GM12878 (cell line): ENCODE results near the gene NR2F1. TPM values are rescaled to one million over a fixed set of nuclear protein-coding genes. Genes with fewer than 3 reads are reported as not detected.
A peak's percentile ranks its signal among the peaks of the same experiment; 100 is the strongest.

Experiments
- ATAC-seq: fragments of 200-7000 bp; cut with Tn5 transposase; 3 replicates; pipeline ENCODE4 v1.9.1; 2020; ENCODE audit warnings: mild to moderate bottlenecking, moderate library complexity
- BruUV-seq: library from RNA; stranded (reverse); fragments of 400-500 nt; replicated peaks from 2 replicates; lab custom pipeline; 2021; lab: Mats Ljungman, UMichigan
- CTCF ChIA-PET: fragments of 300-600 bp; sonication (Branson Sonifier 250); formaldehyde crosslinking; extraction: SDS; loops from one replicate; lab custom pipeline; 2021; ENCODE audit warnings: inconsistent platforms; lab: Yijun Ruan, JAX
- POLR2A ChIA-PET: fragments of 350-600 bp; formaldehyde crosslinking; extraction: SDS; loops from one replicate; lab custom pipeline; 2021; ENCODE audit warnings: inconsistent platforms; lab: Charles Lee
- RAD21 ChIA-PET: fragments of 300-600 bp; sonication (Branson Sonifier 250); formaldehyde crosslinking; loops from one replicate; lab custom pipeline; 2023; ENCODE audit warnings: antibody characterized with exemption; ENCODE audit not compliant: unreplicated experiment; lab: Charles Lee
- SMC1A ChIA-PET: fragments of 300-600 bp; sonication (Branson Sonifier 250); formaldehyde crosslinking; loops from one replicate; lab custom pipeline; 2023; ENCODE audit not compliant: unreplicated experiment, uncharacterized antibody; lab: Charles Lee
- DNase-seq: peaks from one replicate; pipeline ENCODE4 v3.0.0-alpha.2; 2011; ENCODE audit warnings: low read depth, low spot score
- FAIRE-seq: peaks from 3 replicates; lab custom pipeline; 2011; peaks lifted over from hg19 to GRCh38; lab: Jason Lieb, UNC
- H2AFZ ChIP-seq: 2 replicates; pipeline ENCODE4 v1.6.0; 2011; ENCODE audit warnings: low read depth, low read length, control low read depth; ENCODE audit not compliant: control insufficient read depth
- H3K27ac ChIP-seq: 2 replicates; pipeline ENCODE4 v1.5.1; 2011; ENCODE audit warnings: control low read depth; ENCODE audit not compliant: control insufficient read depth, insufficient read depth
- H3K27me3 ChIP-seq, 2 experiments: replicated peaks in 1 of 2; 2 replicates each; pipeline versions ENCODE4 v1.6.0 to v1.6.1; 2011; ENCODE audit warnings: low read length in 1 of 2; ENCODE audit not compliant: control insufficient read depth in 2 of 2, insufficient read depth in 2 of 2
- H3K36me3 ChIP-seq, 2 experiments: 2 replicates each; pipeline ENCODE4 v1.5.1; 2011; ENCODE audit warnings: low read length in 1 of 2; ENCODE audit not compliant: control insufficient read depth in 2 of 2, insufficient read depth in 2 of 2
- H3K4me1 ChIP-seq: 2 replicates; pipeline ENCODE4 v1.6.1; 2011; ENCODE audit warnings: mild to moderate bottlenecking, low read length, moderate library complexity, mixed read lengths; ENCODE audit not compliant: control insufficient read depth, insufficient read depth
- H3K4me2 ChIP-seq: 2 replicates; pipeline ENCODE4 v1.6.0; 2011; ENCODE audit warnings: control low read depth; ENCODE audit not compliant: control insufficient read depth, insufficient read depth
- H3K4me3 ChIP-seq: fragments of 200-600 bp; sonication (generic); 2 replicates; pipeline ENCODE4 v1.5.1; 2016
- H3K79me2 ChIP-seq: 2 replicates; pipeline ENCODE4 v1.6.0; 2011; ENCODE audit warnings: low read length; ENCODE audit not compliant: control insufficient read depth, insufficient read depth
- H3K9ac ChIP-seq: 2 replicates; pipeline ENCODE4 v1.8.0; 2011; ENCODE audit warnings: low read length, control low read depth, mixed read lengths; ENCODE audit not compliant: control insufficient read depth, insufficient read depth
- H3K9me3 ChIP-seq: replicated peaks from 3 replicates; pipeline ENCODE4 v1.5.1; 2011; ENCODE audit warnings: mild to moderate bottlenecking, low read length; ENCODE audit not compliant: control insufficient read depth, insufficient read depth
- H4K20me1 ChIP-seq: 2 replicates; pipeline ENCODE4 v1.6.0; 2011; ENCODE audit not compliant: control insufficient read depth, insufficient read depth
- EGR1 ChIP-seq, 2 experiments: IDR thresholded peaks; 1 replicate in 1 of 2; 2 replicates in 1 of 2; pipeline ENCODE4 v1.6.1; 2011 to 2012; ENCODE audit warnings: low read depth in 2 of 2, low read length in 2 of 2, borderline replicate concordance in 1 of 2, mild to moderate bottlenecking in 1 of 2, moderate library complexity in 1 of 2
- KLF5 ChIP-seq: fragments of 450-650 bp; IDR thresholded peaks from 2 replicates; pipeline ENCODE4 v1.6.1; 2014; ENCODE audit warnings: mild to moderate bottlenecking; ENCODE audit not compliant: partially characterized antibody
- SRF ChIP-seq, 2 experiments: IDR thresholded peaks; 2 replicates each; pipeline ENCODE4 v1.6.1; 2011; ENCODE audit warnings: low read depth in 2 of 2, low read length in 2 of 2, mild to moderate bottlenecking in 1 of 2, moderate library complexity in 1 of 2
- WGBS: methylation state at CpG from one replicate; pipeline ENCODE4 v1.1.6; 2016; ENCODE audit warnings: low lambda C conversion rate; ENCODE audit not compliant: insufficient replicate concordance, insufficient coverage; ENCODE audit errors: missing lambda C conversion rate; 5-methylcytosine and 5-hydroxymethylcytosine counted together
- in situ Hi-C: fragments of 300-500 bp; cut with MboI; formaldehyde crosslinking; loops from 9 replicates; pipeline ENCODE4 v1.14.3; 2018; ENCODE audit warnings: mixed read lengths
- intact Hi-C: fragments of 100-400 bp; cut with micrococcal nuclease; formaldehyde crosslinking; loops from one replicate; pipeline ENCODE4 v1.14.2; 2022; ENCODE audit not compliant: unreplicated experiment
- polyA plus RNA-seq, 11 experiments: library from polyadenylated mRNA; depleted of rRNA in 4 of 11; unstranded in 6 of 11; stranded (reverse) in 5 of 11; fragments of >200 nt; fragmentation: Nextera tagmentation in 4 of 11; fragmentation: Illumina TruSeq in 1 of 11; extraction: Ambion mirVana in 4 of 11; extraction: Trizol in 1 of 11; gene quantifications; 1 replicate in 1 of 11; 2 replicates in 10 of 11; pipeline versions ENCODE4 v1.2.1 to v1.2.3, GENCODE V29; 2011 to 2016; ENCODE audit warnings: inconsistent platforms in 2 of 11, missing spikeins in 2 of 11, low read depth in 1 of 11
- total RNA-seq, 4 experiments: library from RNA; depleted of rRNA in 3 of 4; stranded (reverse); fragments of >200 nt in 3 of 4; fragmentation: Illumina TruSeq in 1 of 4; extraction: Trizol in 1 of 4; gene quantifications; 2 replicates each; pipeline versions ENCODE4 v1.2.1 to v1.2.3, GENCODE V29; 2013 to 2021
- TF ChIP-seq, protein P1 (sequence below): IDR thresholded peaks from 2 replicates; pipeline ENCODE4 v1.6.1; 2012; ENCODE audit warnings: low read depth, low read length, improper control_type of control experiment

The NR2F1 gene
- total and polyA plus RNA-seq, 10 of the 15 experiments (the other 5 are each of a cell fraction or from before 2014, with no cell fraction given), result 0.04 to 0.79 (median 0.36) TPM; not detected in 7

DNA sequence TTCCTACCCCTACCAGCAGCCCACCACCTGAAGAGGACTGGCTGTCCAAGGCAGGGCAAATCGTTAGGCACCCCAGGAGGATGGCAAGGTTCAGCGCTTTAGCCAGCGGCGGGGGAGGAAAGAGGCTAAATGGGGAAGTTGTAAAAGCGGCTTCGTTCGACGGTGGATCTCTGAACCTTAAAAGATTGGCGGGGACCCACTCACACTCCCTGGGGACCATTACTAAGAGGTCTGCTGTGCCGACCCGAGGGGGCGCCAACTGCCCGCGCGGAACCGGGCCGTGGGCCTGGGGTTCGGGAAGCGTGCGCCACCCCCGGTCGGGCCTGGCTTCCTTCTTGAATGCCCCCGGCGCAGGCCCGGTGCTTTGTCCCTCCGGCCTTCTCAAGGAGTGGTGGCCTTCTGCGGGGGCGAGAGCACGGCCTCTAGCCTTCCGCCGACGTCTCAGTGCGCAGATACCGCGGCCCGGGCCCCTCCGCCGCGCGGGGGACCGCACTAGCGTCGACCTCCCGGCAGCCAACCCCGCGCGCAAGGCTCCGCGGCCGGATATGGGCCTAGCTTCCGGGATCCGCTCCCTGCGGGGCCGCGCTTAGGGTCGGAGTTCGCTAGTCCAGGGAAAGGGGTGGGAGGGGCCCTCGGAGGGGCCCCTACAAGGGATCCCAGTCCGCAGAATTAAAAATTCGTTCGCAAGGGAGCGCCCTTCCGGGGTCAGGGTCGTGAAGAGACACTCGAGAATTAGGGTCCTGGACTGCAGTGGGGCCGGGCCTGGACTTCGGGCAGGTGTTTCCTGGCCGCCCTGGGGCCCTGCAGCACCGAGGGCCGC, 12.5 kb upstream of the NR2F1 start:
- no peaks in the 10 kb centered on the region for H3K36me3 ChIP-seq
- H2AFZ ChIP-seq, result peak overlapping the region; percentile 38
- intact Hi-C loops, result no loop called here
- peak overlapping the region; percentile 52; the same call in 1 of the 2 replicates for H3K4me2 ChIP-seq
- H3K4me1 ChIP-seq, result no peaks in the 10 kb centered on the region
- RAD21 ChIA-PET, result no interaction called here
- H4K20me1 ChIP-seq, result no peaks in the 10 kb centered on the region
- no peak overlapping the region for H3K27ac ChIP-seq
- H3K27me3 ChIP-seq, result peaks cover 15 to 31% of the 10 kb centered on the region in 2 experiments
- H3K4me3 ChIP-seq, result no peak overlapping the region; the same call in 1 of the 2 replicates
- no peak overlapping the region for H3K9ac ChIP-seq
- SMC1A ChIA-PET, result no interaction called here
- H3K9me3 ChIP-seq, result no peaks in the 10 kb centered on the region; the same call in 1 of the 3 replicates
- CTCF ChIA-PET, result no interaction called here
- no peak for DNase-seq
- peak; percentile 14; the same call in 1 of the 3 replicates for ATAC-seq
- POLR2A ChIA-PET, result no interaction called here
- no peaks in the 10 kb centered on the region for H3K79me2 ChIP-seq
- WGBS, result 27% methylated on average over 41 of the region's 70 CpGs
- FAIRE-seq, result no peak
- in situ Hi-C loops, result no loop called here
- no TSS peak for BruUV-seq
- TF ChIP-seq, protein P1, sequence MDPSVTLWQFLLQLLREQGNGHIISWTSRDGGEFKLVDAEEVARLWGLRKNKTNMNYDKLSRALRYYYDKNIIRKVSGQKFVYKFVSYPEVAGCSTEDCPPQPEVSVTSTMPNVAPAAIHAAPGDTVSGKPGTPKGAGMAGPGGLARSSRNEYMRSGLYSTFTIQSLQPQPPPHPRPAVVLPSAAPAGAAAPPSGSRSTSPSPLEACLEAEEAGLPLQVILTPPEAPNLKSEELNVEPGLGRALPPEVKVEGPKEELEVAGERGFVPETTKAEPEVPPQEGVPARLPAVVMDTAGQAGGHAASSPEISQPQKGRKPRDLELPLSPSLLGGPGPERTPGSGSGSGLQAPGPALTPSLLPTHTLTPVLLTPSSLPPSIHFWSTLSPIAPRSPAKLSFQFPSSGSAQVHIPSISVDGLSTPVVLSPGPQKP, result peak; percentile 45; the same call in 1 of the 2 replicates
- TF ChIP-seq SRF (IDR thresholded peaks at IDR 0.05; ENCODE audit: low read depth in 2 of 2, low read length in 2 of 2), result peak; percentile 94 to 96
- TF ChIP-seq KLF5, result no peak
- peak in 1 of 2 experiments; percentile 19; a peak in 1 of 3 replicates for TF ChIP-seq EGR1 (IDR thresholded peaks at IDR 0.05; ENCODE audit: borderline replicate concordance in 1 of 2, low read depth in 2 of 2, low read length in 2 of 2)
